Fibroblast of skin of abdomen (primary cell): ENCODE data around the gene RSRC1.
"Not testable (repeated sequence)": the region's sequence is repeated elsewhere in the genome, so short reads cannot be mapped to it uniquely, and the experiment has no call there.

Experiments used
- DNase-seq: peaks from one replicate; pipeline ENCODE4 v3.0.0-alpha.2; 2013

RSRC1 gene

DNA sequence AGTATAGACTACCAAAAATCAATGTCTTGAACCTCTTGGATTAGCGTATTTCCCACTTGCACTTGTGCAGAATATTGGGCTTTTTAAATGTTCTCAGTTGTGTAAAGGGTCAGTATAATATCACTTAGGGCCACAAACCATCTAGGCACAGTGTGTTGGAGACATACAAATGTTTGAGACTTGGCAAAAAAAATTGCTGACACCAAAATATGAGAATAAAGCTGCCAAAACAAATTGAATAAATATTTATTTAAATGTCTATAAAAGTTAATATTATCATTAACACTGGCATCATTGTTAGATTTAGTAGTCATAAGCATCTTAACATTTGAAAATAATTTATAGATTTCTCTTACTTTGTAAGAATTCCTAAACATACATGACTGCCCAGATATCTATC, 430.2 kb downstream of the RSRC1 start:
- DNase-seq = no peak

DNA sequence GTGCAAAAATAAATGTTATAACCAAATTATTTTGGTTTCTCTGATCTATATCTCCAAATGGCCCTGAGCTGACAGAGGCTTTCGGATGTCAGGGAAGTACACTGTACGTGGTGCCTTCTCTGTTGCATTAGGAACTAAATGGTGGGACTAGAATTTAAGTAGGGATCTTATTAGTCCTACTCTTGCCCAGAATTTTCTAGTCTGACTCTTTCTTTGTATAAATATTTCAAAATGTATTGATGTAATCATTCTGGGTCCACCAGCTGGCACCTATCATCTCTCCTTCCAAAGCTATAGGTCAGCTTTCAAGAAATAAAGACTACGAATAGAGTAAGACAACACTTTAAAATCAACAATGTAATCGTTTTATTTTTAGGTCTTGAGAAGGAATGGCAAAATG, 438.8 kb downstream of the RSRC1 start:
- DNase-seq = no peak

DNA sequence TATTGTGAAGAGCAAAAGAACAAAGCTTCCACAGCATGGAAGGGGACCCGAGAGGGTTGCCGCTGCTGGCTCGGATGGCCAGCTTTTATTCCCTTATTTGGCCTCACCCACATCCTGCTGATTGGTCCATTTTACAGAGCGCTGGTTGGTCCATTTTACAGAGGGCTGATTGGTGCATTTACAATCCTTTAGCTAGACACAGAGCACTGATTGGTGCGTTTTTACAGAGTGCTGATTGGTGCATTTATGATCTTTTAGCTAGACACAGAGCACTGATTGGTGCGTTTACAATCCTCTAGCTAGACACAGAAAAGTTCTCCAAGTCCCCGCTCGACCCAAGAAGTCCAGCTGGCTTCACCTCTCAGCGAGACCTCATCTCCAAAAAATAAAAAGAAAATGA, 440.0 kb downstream of the RSRC1 start:
- not testable (repeated sequence) for DNase-seq

DNA sequence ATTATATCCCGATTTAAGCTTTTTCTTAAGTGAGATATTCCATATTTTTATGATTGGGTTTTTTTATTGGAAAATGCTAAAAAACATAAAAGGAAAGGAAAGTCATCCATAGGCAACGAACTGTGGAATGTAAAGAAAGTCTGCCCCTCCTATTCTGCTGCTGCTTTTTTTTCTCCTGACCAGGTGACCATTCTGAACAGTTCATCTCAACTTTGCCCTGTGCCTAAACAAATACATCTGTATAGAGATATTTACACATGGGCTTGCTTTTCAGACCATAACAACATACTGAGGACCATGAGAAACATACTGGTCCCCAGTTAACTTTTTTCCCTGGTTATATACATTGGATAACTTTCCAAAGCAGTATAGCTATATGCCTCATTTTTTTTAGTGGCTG, 442.2 kb downstream of the RSRC1 start:
- DNase-seq = no peak

DNA sequence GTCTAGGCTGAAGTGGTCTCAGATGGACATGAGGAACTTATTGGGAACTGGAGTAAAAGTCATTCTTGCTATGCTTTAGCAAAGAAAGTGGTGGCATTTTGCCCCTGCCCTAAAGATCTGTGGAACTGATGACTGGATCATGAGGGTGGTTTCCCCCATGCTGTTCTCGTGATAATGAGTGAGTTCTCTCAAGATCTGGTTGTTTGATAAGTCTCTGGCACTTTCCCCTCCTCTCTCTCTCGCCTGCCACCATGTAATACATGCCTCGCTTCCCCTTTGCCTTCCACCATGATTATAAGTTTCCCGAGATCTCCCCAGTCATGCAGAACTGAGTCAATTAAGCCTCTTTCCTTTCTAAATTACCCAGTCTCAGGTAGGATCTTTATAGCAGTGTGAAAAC, 449.6 kb downstream of the RSRC1 start:
- no peak for DNase-seq

DNA sequence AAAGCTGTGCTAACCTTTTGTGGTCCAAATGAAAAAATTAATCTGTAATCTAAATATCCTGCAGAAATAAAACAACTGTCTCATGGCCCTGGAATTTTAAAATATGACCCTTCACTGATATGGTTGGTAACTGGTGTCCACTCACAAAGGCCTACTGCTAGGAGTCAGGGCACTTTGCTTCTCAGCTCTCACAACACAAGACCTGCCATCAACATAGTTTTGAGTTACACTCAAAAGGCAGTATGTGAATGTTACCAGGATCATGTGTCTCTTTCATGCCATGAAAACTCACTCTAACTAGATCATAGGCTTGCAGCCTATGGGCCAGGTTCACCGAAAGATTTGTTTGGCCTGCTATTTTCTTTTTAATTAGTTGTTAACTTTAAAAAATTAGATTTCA, 451.1 kb downstream of the RSRC1 start:
- no peak for DNase-seq

DNA sequence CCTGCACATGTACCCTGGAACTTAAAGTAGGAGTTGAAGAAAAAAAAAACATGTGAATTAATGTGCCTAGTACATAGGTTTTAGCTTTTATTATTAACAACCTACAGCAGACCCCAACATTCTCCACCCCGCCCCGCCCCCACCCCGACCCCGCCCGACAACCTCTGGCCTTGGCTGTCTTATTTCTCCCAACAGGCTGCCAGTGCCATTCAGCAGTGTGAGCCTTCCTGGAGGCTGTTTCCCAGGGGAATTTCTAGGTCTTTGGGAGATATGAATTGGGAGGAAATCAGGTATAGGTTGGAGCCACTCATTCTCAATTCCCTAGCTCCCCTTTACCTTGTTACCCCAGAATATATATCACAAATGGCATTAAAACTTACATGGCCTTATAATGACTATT, 452.8 kb downstream of the RSRC1 start:
- DNase-seq = no peak

DNA sequence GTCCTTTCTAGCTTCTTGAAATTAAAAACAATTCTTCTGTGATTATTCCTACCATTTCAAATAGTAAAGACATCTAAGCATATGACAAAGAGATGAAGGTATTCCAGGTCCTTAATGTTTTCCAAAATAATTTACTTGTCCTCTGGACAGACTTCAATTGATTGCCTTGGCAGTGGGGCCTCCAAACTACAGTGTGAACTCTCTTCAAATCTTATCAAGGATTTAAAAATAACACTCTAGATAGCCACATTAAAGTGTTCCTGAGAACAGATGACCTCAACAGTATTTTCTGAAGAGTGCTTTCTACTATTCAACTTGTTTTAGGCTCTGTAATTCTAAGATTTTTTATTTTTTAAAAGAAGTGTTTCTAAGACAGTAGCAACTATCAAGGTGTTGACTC, 453.2 kb downstream of the RSRC1 start:
- DNase-seq = no peak

DNA sequence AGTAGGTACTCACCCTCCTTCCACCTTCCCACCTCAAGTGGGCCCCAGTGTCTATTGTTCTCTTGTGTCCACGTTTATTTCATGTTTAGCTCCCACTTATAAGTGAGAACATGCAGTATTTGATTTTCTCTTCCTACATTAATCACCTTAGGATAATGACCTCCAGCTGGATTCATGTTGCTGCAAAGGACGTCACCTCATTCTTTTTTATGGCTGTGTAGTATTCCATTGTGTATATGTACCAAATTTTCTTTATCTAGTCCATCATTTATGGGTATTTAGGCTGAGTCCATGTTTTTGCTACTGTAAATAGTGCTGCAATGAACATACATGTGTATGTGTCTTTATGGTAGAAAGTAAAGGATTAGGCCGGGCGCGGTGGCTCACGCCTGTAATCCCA, 455.2 kb downstream of the RSRC1 start:
- no peak for DNase-seq

DNA sequence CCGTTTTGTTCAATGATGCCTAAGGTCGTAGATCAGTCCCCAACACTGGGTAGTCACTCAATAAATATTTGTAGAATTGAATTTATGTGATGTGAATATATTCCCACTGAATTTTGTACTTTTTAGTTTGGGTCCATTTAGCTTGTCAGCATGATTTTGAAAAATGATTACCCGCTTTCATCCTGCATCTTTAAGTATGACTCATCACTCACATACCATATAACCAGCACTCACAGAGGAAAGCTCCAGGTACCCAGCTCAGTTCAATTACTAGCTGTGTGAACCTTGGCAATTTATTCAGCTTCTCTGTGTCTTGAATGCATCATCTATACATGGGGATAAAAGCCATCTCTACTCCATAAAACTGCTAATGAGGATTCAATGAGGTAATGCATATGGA, 458.9 kb downstream of the RSRC1 start:
- peak; percentile 31 for DNase-seq

DNA sequence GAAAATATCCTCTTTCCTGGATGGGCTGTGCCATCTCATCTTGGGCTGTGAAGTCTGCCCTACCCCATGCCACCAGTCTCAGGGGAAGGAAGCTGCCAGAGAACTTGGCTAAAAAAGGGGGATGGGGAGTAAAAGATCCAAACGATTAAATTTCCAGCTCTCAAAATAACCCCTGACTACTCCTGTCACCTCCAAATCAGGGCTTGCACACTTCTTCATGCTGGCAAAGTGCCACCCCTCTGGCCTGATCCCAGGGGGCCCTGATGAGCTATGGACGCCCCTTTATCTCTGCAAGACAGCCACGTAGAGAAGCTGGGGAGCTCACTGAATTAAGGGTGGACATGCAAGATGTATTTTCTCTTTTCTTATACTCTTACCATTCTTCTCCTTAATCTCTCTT, 459.9 kb downstream of the RSRC1 start:
- DNase-seq = no peak

DNA sequence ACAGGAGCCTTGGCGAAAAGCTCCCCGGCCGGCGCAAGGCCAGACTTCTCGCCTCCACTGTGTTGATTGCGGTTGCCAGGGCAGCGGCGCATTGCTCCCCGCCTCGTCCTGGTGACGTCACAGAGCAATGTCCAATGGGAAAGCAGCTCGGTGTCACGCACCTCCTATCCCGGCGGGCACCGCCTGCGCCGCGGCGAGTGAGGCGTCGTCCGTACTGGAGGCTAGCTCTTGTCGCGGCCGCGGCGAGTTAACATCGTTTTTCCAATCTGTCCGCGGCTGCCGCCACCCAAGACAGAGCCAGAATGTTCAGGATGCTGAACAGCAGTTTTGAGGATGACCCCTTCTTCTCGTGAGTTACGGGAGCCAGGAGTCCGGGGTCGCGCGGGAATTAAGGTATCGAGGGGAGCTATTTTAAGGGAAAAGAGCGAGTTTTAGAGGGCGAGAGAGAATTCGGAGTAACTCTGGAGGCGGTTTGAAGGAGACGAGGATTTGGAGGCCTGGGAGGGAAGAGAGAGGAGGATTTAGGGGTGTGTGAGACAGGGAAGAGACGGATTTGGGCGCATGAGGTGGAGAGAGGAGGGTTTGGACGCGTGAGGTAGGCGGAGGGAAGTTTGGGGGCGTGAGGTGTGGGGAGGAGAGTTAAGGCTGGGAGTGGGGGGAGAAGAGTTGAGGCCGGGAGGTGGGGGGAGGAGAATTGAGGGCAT, 461.3 kb downstream of the RSRC1 start, which contains the start of gene MLF1:
TSS of gene MLF1 (plus strand) at position 196 of the 704 bp plus-strand sequence. CDS start at position 303, 107 bp downstream.
- peak; percentile 96 for DNase-seq

DNA sequence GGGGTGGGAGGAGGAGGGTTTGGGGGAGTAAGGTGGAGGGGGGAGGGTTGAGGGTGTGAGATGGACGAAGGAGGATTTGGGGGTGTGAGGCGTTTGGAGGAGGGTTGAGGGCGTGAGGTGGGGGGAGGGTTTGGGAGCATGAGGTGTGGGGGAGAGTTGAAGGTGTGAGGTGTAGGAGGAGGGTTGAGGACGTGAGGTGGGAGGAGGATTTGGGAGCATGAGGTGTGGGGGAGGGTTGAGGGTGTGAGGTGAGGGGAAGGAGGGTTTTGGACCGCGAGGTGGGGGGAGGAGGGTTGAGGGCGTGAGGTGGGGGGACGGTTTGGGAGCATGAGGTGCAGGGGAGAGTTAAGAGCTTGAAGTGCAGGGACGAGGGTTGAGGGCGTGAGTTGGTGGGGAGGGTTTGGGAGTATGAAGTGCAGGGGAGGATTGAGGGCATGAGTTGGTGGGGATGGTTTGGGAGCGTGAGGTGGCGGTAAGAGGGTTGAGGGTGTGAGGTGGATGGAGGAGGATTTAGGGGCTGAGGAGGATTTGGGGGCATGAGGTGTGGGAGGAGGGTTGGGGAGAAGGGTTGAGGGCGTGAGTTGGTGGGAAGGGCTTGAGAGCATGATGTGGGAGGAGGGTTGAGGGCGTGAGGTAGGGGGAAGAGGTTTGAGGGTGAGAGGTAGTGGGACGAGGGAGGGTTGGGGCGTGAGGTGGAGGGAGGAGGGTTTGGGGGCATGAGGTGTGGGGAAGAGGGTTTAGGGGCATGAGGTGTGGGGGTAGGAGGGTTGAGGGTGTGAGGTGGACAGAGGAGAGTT, 462.3 kb downstream of the RSRC1 start:
- no peak for DNase-seq

DNA sequence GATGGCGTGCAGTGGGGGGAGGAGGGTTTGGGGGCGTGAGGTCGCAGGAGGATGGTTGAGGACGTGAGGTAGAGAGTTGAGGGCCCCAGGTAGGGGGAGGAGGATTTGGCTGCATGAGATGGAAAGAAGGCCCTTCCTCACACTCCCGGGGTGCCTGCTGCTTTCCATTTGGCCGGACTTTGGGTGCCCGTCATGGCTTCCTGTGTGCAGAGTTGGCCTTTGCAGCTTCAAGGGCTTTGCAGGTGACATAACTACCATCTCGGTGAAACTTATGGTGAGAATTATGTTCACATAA, 462.8 kb downstream of the RSRC1 start:
- no peak for DNase-seq

DNA sequence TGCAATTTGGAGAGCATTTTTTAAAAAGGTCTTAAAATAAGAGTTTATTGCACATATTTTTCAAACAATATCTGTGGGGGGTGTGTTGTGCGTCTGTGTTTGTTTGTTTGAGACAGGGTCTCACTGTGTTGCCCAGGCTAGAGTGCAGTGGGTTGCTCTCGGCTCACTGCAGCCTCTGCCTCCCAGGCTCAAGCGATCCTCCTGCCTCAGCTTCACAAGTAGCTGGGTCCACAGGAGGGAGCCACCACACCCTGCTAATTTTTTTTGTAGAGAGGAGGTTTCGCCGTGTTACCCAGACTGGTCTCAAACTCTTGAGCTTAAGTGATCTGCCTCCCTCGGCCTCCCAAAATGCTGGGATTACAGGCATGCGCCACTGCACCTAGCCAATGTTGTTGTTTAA, 463.8 kb downstream of the RSRC1 start:
- DNase-seq = no peak

DNA sequence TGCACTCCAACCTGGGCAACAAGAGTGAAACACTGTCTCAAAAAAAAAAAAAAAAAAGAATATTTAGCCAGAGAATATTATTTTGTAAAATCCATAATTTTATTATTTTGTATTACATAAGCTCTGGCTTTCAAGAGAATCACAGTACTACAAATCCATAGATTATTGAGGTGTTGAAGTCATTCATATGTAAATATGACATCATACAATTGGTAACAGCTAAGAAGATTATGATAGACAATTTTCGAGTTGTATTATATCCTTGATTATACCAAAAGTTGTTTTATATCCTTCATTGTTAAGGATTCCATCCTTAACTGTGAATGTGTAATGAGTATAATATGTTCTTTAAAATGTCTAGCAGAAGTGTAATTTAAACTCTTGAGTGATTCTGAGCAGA, 464.8 kb downstream of the RSRC1 start:
- DNase-seq = no peak

DNA sequence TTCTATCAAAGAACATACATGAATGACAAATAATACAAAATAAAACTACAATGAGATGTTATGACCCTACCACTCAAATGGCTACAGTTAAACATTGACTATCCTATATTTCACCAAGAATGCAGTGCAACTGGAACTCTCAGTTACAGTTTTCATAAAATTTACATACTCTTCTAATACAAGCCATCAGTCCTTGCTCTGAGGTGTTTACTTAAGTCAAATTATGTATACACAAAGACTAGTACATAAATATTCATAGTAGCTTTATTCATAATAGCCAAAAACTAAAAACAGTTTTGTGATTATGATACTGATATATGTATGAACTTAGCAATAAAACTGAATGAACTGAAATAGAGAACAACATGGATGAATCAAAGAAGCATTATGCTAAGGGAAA, 480.3 kb downstream of the RSRC1 start:
- no peak for DNase-seq
